Heart left ventricle (tissue), 16 donors: ENCODE results near the gene USH1C. TPM values are rescaled to one million over a fixed set of nuclear protein-coding genes. Genes with fewer than 3 reads are reported as not detected.
A peak's percentile ranks its signal among the peaks of the same experiment; 100 is the strongest.

ENCODE experiments used
- ATAC-seq, 4 donors: fragments of 200-7000 bp; cut with Tn5 transposase; one replicate each; pipeline ENCODE4 v1.9.1; 2020 to 2022; ENCODE audit warnings: moderate library complexity in 4 of 4, mild to moderate bottlenecking in 3 of 4, moderate number of reproducible peaks in 1 of 4
- DNase-seq, 5 donors: peaks; one replicate each; pipeline ENCODE4 v3.0.0-alpha.2; 2020
- H3K27ac ChIP-seq, 12 donors: fragments of 200-600 bp; sonication (generic) in 4 of 12; one replicate each; pipeline versions ENCODE4 v1.5.0 to v1.8.0; 2016 to 2022; ENCODE audit warnings: mild to moderate bottlenecking in 2 of 12
- H3K27me3 ChIP-seq, 9 donors: fragments of 200-600 bp; sonication (generic) in 2 of 9; one replicate each; pipeline versions ENCODE4 v1.5.1 to v1.8.0; 2016 to 2022; ENCODE audit warnings: mild to moderate bottlenecking in 3 of 9
- H3K36me3 ChIP-seq, 9 donors: fragments of 200-600 bp; sonication (generic) in 2 of 9; one replicate each; pipeline versions ENCODE4 v1.5.0 to v1.8.0; 2018 to 2022; ENCODE audit warnings: mild to moderate bottlenecking in 2 of 9
- H3K4me1 ChIP-seq, 12 donors: fragments of 200-600 bp; sonication (generic) in 4 of 12; one replicate each; pipeline versions ENCODE4 v1.5.0 to v1.8.0; 2016 to 2022; ENCODE audit warnings: mild to moderate bottlenecking in 3 of 12
- H3K4me3 ChIP-seq, 12 donors: fragments of 200-600 bp; sonication (generic) in 4 of 12; one replicate each; pipeline versions ENCODE4 v1.5.0 to v1.8.0; 2017 to 2022; ENCODE audit warnings: mild to moderate bottlenecking in 9 of 12, moderate library complexity in 4 of 12
- H3K9me3 ChIP-seq, 12 donors: fragments of 200-600 bp; sonication (generic) in 4 of 12; one replicate each; pipeline versions ENCODE4 v1.5.0 to v1.8.0; 2016 to 2022; ENCODE audit warnings: mild to moderate bottlenecking in 1 of 12
- POLR2A ChIP-seq, 2 donors: fragments of 450-650 bp; IDR thresholded peaks; one replicate each; pipeline ENCODE4 v1.6.1; 2017; ENCODE audit warnings: antibody characterized with exemption in 2 of 2, mild to moderate bottlenecking in 2 of 2, moderate library complexity in 2 of 2
- WGBS, 4 donors: extraction: QIAGEN DNeasy Blood & Tissue Kit in 2 of 4; methylation state at CpG; one replicate each; pipeline versions ENCODE4 v1.1.5 to v1.1.7; 2013 to 2018; 5-methylcytosine and 5-hydroxymethylcytosine counted together
- intact Hi-C, 10 donors: fragments of 100-400 bp; cut with DNase I; formaldehyde crosslinking; loops; one replicate each; pipeline versions ENCODE4 v1.11.1 to v1.14.2; 2022
- polyA plus RNA-seq, 2 donors: library from polyadenylated mRNA; stranded (reverse); fragments of 200-250 nt; gene quantifications; one replicate each; pipeline ENCODE4 v1.2.3, GENCODE V29; 2013
- total RNA-seq, 9 donors: library from RNA; depleted of rRNA in 2 of 9; stranded (reverse); fragments of >200 nt in 2 of 9; fragmentation: NEBNext Ultra II Directional in 3 of 9; extraction: Animal tissue kit (Norgen Biotek cat#: 25700) in 3 of 9; gene quantifications; one replicate each; pipeline versions ENCODE4 v1.1.0 to v1.2.4, GENCODE V29; 2016 to 2023
- TF ChIP-seq, protein P1 (sequence below), 12 donors: fragments of 200-600 bp; sonication (generic) in 4 of 12; IDR thresholded peaks; one replicate each; pipeline versions ENCODE4 v1.5.0 to v1.8.0; 2018 to 2022; ENCODE audit warnings: antibody characterized with exemption in 12 of 12, mild to moderate bottlenecking in 5 of 12
- donor health status: ischemic (EF 13 %, LVEDD 7.1; RV severe dilation, severe dysfunction).
- donor health status: healthy with polysubstance abuse.
- donor health status: DM: no; HTN: yes; CAD: no.
- donor health status: DM: no; HTN: no; CAD: no.
- donor health status: ischemic (EF 25% LVEDD 6.9; RV normal size, moderate dysfunction).
- donor health status: ischemic (EF 25% LVEDD 5.7; RV mildly dilated, moderate dysfunction).
- donor health status: healthy.
- donor health status: DM: yes; HTN: yes; CAD: no.
- donor health status: ischemic (EF 35%, LVEDD 5.7; RV mildly dilated, moderate dysfunction).
- donor health status: nonischemic (EF 11% LVEDD 7.7; RV severe dilation, severe dysfunction).
- donor health status: DM: yes; HTN: yes; CAD: no.
- donor health status: PGD.
- donor health status: ischemic (EF 29% LVEDD 5.4; RV normal size, mild dysfunction).
- donor health status: nonischemic (EF 23%, LVEDD 6.1; RV moderate dilation, normal function).

Gene USH1C
- total and polyA plus RNA-seq, 11 donors = 0.06 to 0.23 (median 0.16) TPM; not detected in 8

DNA sequence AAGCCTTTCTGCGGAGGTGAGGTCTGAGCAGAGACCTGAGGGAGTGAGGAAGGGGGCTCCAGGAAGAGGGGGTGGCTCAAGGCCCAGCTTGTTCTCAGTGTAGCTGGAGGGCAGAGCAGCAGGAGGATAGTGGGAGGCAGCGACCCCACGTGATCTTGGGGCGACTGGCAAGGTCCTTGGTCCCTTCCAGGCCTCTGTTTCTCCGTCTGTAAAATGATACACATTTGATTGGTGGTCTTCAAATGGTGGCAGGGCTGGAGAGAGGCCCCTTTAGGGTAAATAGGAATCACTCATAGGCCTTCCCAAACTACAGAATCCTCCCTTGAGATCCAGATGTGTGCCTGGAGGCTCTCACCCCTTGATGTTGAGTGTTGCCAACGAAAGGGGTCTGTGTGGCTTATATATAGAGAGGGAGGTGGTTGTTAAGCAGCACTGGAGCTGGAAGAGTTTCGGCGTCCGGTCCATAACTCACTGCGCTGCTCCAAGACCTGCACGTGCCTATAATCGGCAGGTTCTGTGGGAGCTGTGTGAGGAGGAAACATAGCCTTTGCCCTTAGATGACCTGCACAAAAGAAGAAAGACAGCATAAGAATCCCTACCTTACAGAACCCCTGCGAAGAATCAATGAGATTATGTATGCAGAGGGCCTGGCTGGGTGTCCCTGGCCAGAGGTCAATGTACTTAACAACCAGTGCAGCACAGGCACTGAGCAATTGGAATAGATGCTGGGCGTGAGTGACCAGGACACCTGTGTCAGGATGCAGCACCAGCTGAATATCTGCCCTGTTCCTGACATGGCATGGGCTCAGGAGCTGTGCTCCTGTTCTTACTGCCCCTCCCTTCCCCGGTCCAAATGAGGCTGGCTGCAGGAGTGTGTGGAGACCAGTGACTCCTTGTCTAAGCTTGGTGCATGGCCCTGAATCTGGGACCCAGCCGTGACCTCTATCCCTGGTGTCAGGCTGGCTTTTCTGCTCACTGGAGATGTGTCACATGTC, 31.5 kb upstream of the USH1C start:
- H3K36me3 ChIP-seq = no peaks in the 10 kb centered on the region
- H3K27ac ChIP-seq = no peak overlapping the region
- DNase-seq (peak in 1 of 5 donors; percentile 7), ATAC-seq (no peak)
- 84 to 89% (median 88%) methylated on average over 15 to 16 of the region's 16 CpGs for WGBS, 4 donors
- H3K4me3 ChIP-seq = no peak overlapping the region
- H3K27me3 ChIP-seq = no peaks in the 10 kb centered on the region
- intact Hi-C loops = no loop called here
- no peak for TF ChIP-seq POLR2A (IDR thresholded peaks at IDR 0.05)
- TF ChIP-seq, protein P1, sequence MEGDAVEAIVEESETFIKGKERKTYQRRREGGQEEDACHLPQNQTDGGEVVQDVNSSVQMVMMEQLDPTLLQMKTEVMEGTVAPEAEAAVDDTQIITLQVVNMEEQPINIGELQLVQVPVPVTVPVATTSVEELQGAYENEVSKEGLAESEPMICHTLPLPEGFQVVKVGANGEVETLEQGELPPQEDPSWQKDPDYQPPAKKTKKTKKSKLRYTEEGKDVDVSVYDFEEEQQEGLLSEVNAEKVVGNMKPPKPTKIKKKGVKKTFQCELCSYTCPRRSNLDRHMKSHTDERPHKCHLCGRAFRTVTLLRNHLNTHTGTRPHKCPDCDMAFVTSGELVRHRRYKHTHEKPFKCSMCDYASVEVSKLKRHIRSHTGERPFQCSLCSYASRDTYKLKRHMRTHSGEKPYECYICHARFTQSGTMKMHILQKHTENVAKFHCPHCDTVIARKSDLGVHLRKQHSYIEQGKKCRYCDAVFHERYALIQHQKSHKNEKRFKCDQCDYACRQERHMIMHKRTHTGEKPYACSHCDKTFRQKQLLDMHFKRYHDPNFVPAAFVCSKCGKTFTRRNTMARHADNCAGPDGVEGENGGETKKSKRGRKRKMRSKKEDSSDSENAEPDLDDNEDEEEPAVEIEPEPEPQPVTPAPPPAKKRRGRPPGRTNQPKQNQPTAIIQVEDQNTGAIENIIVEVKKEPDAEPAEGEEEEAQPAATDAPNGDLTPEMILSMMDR (IDR thresholded peaks at IDR 0.05) = no peak
- H3K4me1 ChIP-seq = no peaks in the 10 kb centered on the region
- H3K9me3 ChIP-seq = no peaks in the 10 kb centered on the region

- intact Hi-C loops = no loop called here
- no peak for TF ChIP-seq POLR2A (IDR thresholded peaks at IDR 0.05)
- TF ChIP-seq, protein P1 (IDR thresholded peaks at IDR 0.05) = no peak
- Histone ChIP-seq H3K27ac (no peak overlapping the region), H3K36me3 (no peaks in the 10 kb centered on the region), H3K9me3 (no peaks in the 10 kb centered on the region), H3K4me1 (no peaks in the 10 kb centered on the region), H3K4me3 (no peak overlapping the region), H3K27me3 (no peaks in the 10 kb centered on the region)
- no peak for ATAC-seq
- 85 to 93% (median 86%) methylated on average over 1 to 9 of the region's 9 CpGs for WGBS, 4 donors
- peak in 1 of 5 donors; percentile 9 for DNase-seq
These were observed 30.2 kb upstream of the USH1C start for GRCh38 chr11:17574141-17575091.

DNA sequence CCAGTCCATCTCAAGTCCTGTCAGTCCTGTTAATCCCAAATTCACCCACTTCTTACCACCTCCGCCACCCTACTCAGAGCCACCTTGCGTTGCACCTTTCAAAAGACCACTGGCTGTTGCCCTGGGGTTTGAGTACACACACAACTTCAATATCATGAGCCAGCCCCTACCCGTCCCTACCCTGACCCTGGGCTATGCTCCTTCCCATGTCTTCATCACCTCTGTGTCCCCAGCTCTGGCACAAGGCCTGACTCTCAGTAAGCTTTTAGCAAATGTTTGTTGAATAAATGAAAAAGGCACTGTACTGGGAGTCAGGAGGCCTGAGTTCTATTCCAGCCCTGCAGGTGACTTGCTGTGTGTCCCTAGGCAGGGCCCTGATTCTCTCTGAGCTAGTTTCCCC, 29.3 kb upstream of the USH1C start:
- intact Hi-C loops = no loop called here
- H3K4me1 ChIP-seq = no peaks in the 10 kb centered on the region
- 90 to 94% (median 93%) methylated on average over 3 of the region's 3 CpGs for WGBS, 4 donors
- TF ChIP-seq POLR2A (IDR thresholded peaks at IDR 0.05) = no peak
- TF ChIP-seq, protein P1 (IDR thresholded peaks at IDR 0.05) = no peak
- ATAC-seq (no peak), DNase-seq (peak in 1 of 5 donors; percentile 6)
- no peak overlapping the region for H3K27ac ChIP-seq
- no peaks in the 10 kb centered on the region for H3K9me3 ChIP-seq
- no peak overlapping the region for H3K4me3 ChIP-seq
- H3K27me3 ChIP-seq = no peaks in the 10 kb centered on the region
- no peaks in the 10 kb centered on the region for H3K36me3 ChIP-seq
